ENCODE measurements around the gene PCDH9. TPM values are rescaled to one million over a fixed set of nuclear protein-coding genes. Genes with fewer than 3 reads are reported as not detected.

Gene PCDH9
- total and polyA plus RNA-seq, 2 of the 4 experiments (the other 2 are of a cell fraction), result 2.2 to 10.2 TPM

DNA sequence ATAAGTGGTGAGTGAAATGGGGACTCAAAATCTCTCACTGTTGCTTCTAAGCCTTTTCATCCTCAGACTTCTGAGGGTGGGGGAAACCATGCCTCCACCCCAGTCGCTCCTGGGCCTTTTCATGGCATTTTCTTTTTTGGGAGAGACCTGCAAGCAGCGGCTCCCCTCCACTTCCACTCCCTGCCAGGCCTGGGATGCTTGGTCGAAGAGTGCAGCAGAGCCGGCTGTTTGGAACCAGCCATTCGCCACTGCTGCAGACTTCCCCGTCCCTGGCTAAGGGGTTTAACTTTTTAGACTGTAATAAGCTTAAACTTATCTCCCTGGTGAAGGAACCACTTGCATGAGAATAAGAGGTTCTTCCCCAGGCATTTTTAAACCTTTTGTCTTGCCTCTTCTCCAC is 617.2 kb downstream of the PCDH9 start:
- Histone ChIP-seq H3K4me1 (ENCODE audit: control insufficient read depth, insufficient read depth, low read length) (no peaks in the 10 kb centered on the region), H4K20me1 (ENCODE audit: insufficient read depth, low read length) (no peaks in the 10 kb centered on the region), H4K5ac (ENCODE audit: low read depth, low read length) (no peak overlapping the region), H3K9me3 (ENCODE audit: control insufficient read depth, insufficient read depth, low read length) (no peaks in the 10 kb centered on the region), H3K4me3 (ENCODE audit: insufficient read depth, low read depth, low read length) (no peak overlapping the region), H3K9ac (ENCODE audit: low read depth, low read length) (no peak overlapping the region), H2BK15ac (ENCODE audit: low read depth, low read length) (no peak overlapping the region), H4K8ac (ENCODE audit: low read depth in 2 of 2, low read length in 2 of 2) (no peak overlapping the region), H4K91ac (ENCODE audit: insufficient read depth, low read depth, low read length) (no peak overlapping the region), H3K56ac (ENCODE audit: extremely low read depth, insufficient read depth, low read length) (no peak overlapping the region), H2AFZ (replicated peaks; ENCODE audit: low read length, poor library complexity) (no peak overlapping the region), H3K79me1 (ENCODE audit: low read depth in 1 of 2, low read length in 2 of 2) (no peaks in the 10 kb centered on the region), H3K27me3 (ENCODE audit: control insufficient read depth, insufficient read depth, low read length) (no peaks in the 10 kb centered on the region), H2BK20ac (ENCODE audit: low read depth, low read length) (no peak overlapping the region), H3K23ac (ENCODE audit: low read depth, low read length) (no peak overlapping the region), H2AK9ac (replicated peaks; ENCODE audit: low read depth, low read length, poor library complexity) (no peak overlapping the region), H3K36me3 (ENCODE audit: control insufficient read depth, insufficient read depth, low read length) (no peaks in the 10 kb centered on the region), H3K27ac (ENCODE audit: insufficient read depth, low read length) (no peak overlapping the region), H2BK120ac (ENCODE audit: low read depth, low read length) (no peak overlapping the region), H2BK5ac (ENCODE audit: low read depth, low read length, poor library complexity, severe bottlenecking) (no peak overlapping the region), H3K4ac (ENCODE audit: low read depth, low read length) (no peak overlapping the region), H3K4me2 (ENCODE audit: low read depth, low read length) (no peak overlapping the region), H3K9me1 (ENCODE audit: insufficient read depth, low read length) (no peaks in the 10 kb centered on the region), H2AK5ac (ENCODE audit: low read depth, low read length) (no peak overlapping the region), H3K18ac (ENCODE audit: low read depth, low read length) (no peak overlapping the region), H3K14ac (replicated peaks; ENCODE audit: low read depth, low read length) (no peak overlapping the region)
- 95% methylated on average over 4 of the region's 6 CpGs; no CpG with 5 or more reads in 1 of the 2 experiments for WGBS, 2 experiments (ENCODE audit: extremely low coverage in 2 of 2, insufficient read length in 1 of 2)
- ChIA-PET CTCF (no interaction called here), POLR2A (ENCODE audit: unreplicated experiment) (no interaction called here)
- intact Hi-C loops (cut with micrococcal nuclease), result no loop called here
- BruUV-seq (replicated peaks), result no TSS peak
- dilution Hi-C loops (cut with HindIII; ENCODE audit: low sequenced_read_pairs, unreplicated experiment), result no loop called here
- no peak for DNase-seq
- ATAC-seq (ENCODE audit: low read depth), result no peak
- TF ChIP-seq RFX5 (IDR thresholded peaks at IDR 0.05; ENCODE audit: low read depth, low read length) (no peak), MAZ (IDR thresholded peaks at IDR 0.05; ENCODE audit: borderline replicate concordance, low read depth, low read length) (no peak), CEBPB (IDR thresholded peaks at IDR 0.05; ENCODE audit: low read depth, low read length) (no peak), NFE2L2 (IDR thresholded peaks at IDR 0.05; ENCODE audit: low read depth, low read length) (no peak), BHLHE40 (IDR thresholded peaks at IDR 0.05; ENCODE audit: low read depth, low read length) (no peak), SMC3 (IDR thresholded peaks at IDR 0.05; ENCODE audit: low read depth, low read length) (no peak), CHD1 (IDR thresholded peaks at IDR 0.05; ENCODE audit: low read depth, low read length) (no peak), RCOR1 (IDR thresholded peaks at IDR 0.05; ENCODE audit: insufficient replicate concordance, low read length) (no peak), MAFK (IDR thresholded peaks at IDR 0.05; ENCODE audit: low read depth, low read length) (no peak), CTCF (conservative IDR thresholded peaks at IDR 0.05; ENCODE audit: low read depth, low read length) (no peak), MXI1 (IDR thresholded peaks at IDR 0.05; ENCODE audit: borderline replicate concordance, low read depth, low read length) (no peak), ELK1 (IDR thresholded peaks at IDR 0.05; ENCODE audit: borderline replicate concordance, low read depth, low read length) (no peak), RAD21 (IDR thresholded peaks at IDR 0.05; ENCODE audit: low read length) (no peak), FOS (IDR thresholded peaks at IDR 0.05; ENCODE audit: low read depth, low read length) (no peak), POLR2A (IDR thresholded peaks at IDR 0.05; ENCODE audit: low read depth, low read length) (no peak)
- TF ChIP-seq, protein P1, sequence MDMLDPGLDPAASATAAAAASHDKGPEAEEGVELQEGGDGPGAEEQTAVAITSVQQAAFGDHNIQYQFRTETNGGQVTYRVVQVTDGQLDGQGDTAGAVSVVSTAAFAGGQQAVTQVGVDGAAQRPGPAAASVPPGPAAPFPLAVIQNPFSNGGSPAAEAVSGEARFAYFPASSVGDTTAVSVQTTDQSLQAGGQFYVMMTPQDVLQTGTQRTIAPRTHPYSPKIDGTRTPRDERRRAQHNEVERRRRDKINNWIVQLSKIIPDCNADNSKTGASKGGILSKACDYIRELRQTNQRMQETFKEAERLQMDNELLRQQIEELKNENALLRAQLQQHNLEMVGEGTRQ (IDR thresholded peaks at IDR 0.05; ENCODE audit: low read depth, low read length), result no peak
- in situ Hi-C loops (cut with MboI; ENCODE audit: low sequenced_read_pairs), result no loop called here

All from IMR-90 (cell line).